Cortex of kidney (tissue), 1 donor: ENCODE data around the gene NUP62.
"Not testable (repeated sequence)": the region's sequence is repeated elsewhere in the genome, so short reads cannot be mapped to it uniquely, and the experiment has no call there.

ENCODE experiments used
- DNase-seq: peaks from one replicate; lab custom pipeline; 2025; lab: John Stamatoyannopoulos, UW

The NUP62 gene

GRCh38 chr19:49951806-49952478, 22.6 kb upstream of the NUP62 start:
- DNase-seq: no peak

GRCh38 chr19:49950956-49951526, 21.7 kb upstream of the NUP62 start:
- DNase-seq: no peak

GRCh38 chr19:49950590-49950948, 21.3 kb upstream of the NUP62 start:
- no peak for DNase-seq

- no peak for DNase-seq
Measured at GRCh38 chr19:49949742-49950589, 20.7 kb upstream of the NUP62 start.

GRCh38 chr19:49946415-49946814, 17.1 kb upstream of the NUP62 start:
- DNase-seq: no peak

GRCh38 chr19:49944567-49944966, 15.3 kb upstream of the NUP62 start:
- not testable (repeated sequence) for DNase-seq

GRCh38 chr19:49940482-49940791, 11.1 kb upstream of the NUP62 start:
- no peak for DNase-seq

GRCh38 chr19:49939721-49940481, 10.6 kb upstream of the NUP62 start:
- DNase-seq: no peak

- no peak for DNase-seq
Measured at GRCh38 chr19:49938662-49939061, 9.4 kb upstream of the NUP62 start.

- DNase-seq: no peak
Measured at GRCh38 chr19:49937750-49938381, 8.6 kb upstream of the NUP62 start.

- DNase-seq: no peak
Measured at GRCh38 chr19:49936549-49936948, 7.2 kb upstream of the NUP62 start.

- no peak for DNase-seq
Measured at GRCh38 chr19:49933643-49934042, 4.3 kb upstream of the NUP62 start.

GRCh38 chr19:49932731-49933131, 3.4 kb upstream of the NUP62 start:
- DNase-seq: no peak

- DNase-seq: no peak
Measured at GRCh38 chr19:49932041-49932451, 2.7 kb upstream of the NUP62 start.

GRCh38 chr19:49931293-49932040, 2.2 kb upstream of the NUP62 start:
- no peak for DNase-seq

GRCh38 chr19:49930483-49931011, 1.2 kb upstream of the NUP62 start:
- no peak for DNase-seq

- no peak for DNase-seq
Measured at GRCh38 chr19:49929611-49930482, 543 bp upstream of the NUP62 start.

- DNase-seq: no peak
Measured at GRCh38 chr19:49927526-49928264, 1.6 kb downstream of the NUP62 start.

GRCh38 chr19:49926515-49926914, 2.8 kb downstream of the NUP62 start:
- DNase-seq: no peak
